ENCODE results near the gene EFL1.

GRCh38 chr15:82172506-82172905 is 90.0 kb downstream of the EFL1 start:
- TF ChIP-seq CTCF (IDR thresholded peaks at IDR 0.05), result no peak
- no peak for TF ChIP-seq POLR2AphosphoS5 (IDR thresholded peaks at IDR 0.05)
- TF ChIP-seq EP300 (IDR thresholded peaks at IDR 0.05), result no peak
- TF ChIP-seq POLR2A (IDR thresholded peaks at IDR 0.05), result no peak
